K562 (cell line): ENCODE results near the gene GRAMD1B. TPM values are rescaled to one million over a fixed set of nuclear protein-coding genes. Genes with fewer than 3 reads are reported as not detected.

Experiments used
- ATAC-seq: fragments of 200-7000 bp; cut with Tn5 transposase; 3 replicates; pipeline ENCODE4 v1.9.1; 2020; ENCODE audit warnings: moderate library complexity
- BruUV-seq: library from RNA; stranded (reverse); fragments of 400-500 nt; replicated peaks from 2 replicates; lab custom pipeline; 2021; lab: Mats Ljungman, UMichigan
- CTCF ChIA-PET: fragments of 300-600 bp; formaldehyde crosslinking; extraction: SDS; loops from one replicate; lab custom pipeline; 2021; ENCODE audit warnings: low intra/inter-chr PET ratio; lab: Yijun Ruan, JAX
- POLR2A ChIA-PET: fragments of 300-600, 350-650 bp; sonication (Branson Sonifier 250); formaldehyde crosslinking; extraction: SDS; loops from one replicate; lab custom pipeline; 2021; ENCODE audit warnings: antibody characterized with exemption, inconsistent platforms; lab: Yijun Ruan, JAX
- DNase-seq, 4 experiments: peaks; one replicate each; pipeline versions ENCODE4 v3.0.0 to v3.0.0-alpha.2; 2011 to 2018; ENCODE audit warnings: low spot score in 3 of 4, mixed read lengths in 3 of 4; ENCODE audit errors: extremely low read depth in 1 of 4
- FAIRE-seq: peaks from 2 replicates; lab custom pipeline; 2011; peaks lifted over from hg19 to GRCh38; lab: Jason Lieb, UNC
- H2AFZ ChIP-seq: 2 replicates; pipeline ENCODE4 v1.6.0; 2011; ENCODE audit warnings: low read depth, low read length, control low read depth, inconsistent platforms
- H3K27ac ChIP-seq: fragments of 200-600 bp; 3 replicates; pipeline ENCODE4 v1.8.0; 2011; ENCODE audit warnings: low read depth, mild to moderate bottlenecking, control low read depth, inconsistent platforms, low read length, moderate library complexity, mixed read lengths; ENCODE audit errors: extremely low read depth
- H3K27me3 ChIP-seq, 2 experiments: fragments of 300-600 bp in 1 of 2; 2 replicates in 1 of 2; 3 replicates in 1 of 2; pipeline versions ENCODE4 v1.6.0 to v1.8.0; 2011; ENCODE audit warnings: inconsistent platforms in 2 of 2, low read length in 2 of 2, mild to moderate bottlenecking in 1 of 2, mixed read lengths in 1 of 2, moderate library complexity in 1 of 2; ENCODE audit not compliant: control insufficient read depth in 2 of 2, insufficient read depth in 2 of 2
- H3K36me3 ChIP-seq: fragments of 300-600 bp; 3 replicates; pipeline ENCODE4 v1.8.0; 2011; ENCODE audit warnings: mild to moderate bottlenecking, low read length, inconsistent platforms; ENCODE audit not compliant: control insufficient read depth, insufficient read depth
- H3K4me1 ChIP-seq, 2 experiments: fragments of 200-600 bp in 1 of 2; replicated peaks in 1 of 2; 2 replicates in 1 of 2; 3 replicates in 1 of 2; pipeline versions ENCODE4 v1.5.1 to v1.8.0; 2011; ENCODE audit warnings: inconsistent platforms in 2 of 2, low read length in 2 of 2, mild to moderate bottlenecking in 1 of 2, mixed read lengths in 1 of 2, moderate library complexity in 1 of 2; ENCODE audit not compliant: control insufficient read depth in 2 of 2, insufficient read depth in 2 of 2
- H3K4me2 ChIP-seq: 2 replicates; pipeline ENCODE4 v1.6.1; 2011; ENCODE audit warnings: low read length, control low read depth, inconsistent platforms, mixed read lengths; ENCODE audit not compliant: insufficient read depth
- H3K4me3 ChIP-seq: fragments of 200-600 bp; sonication (generic), shearing (Covaris generic); 2 replicates; pipeline ENCODE4 v1.5.1; 2016; ENCODE audit warnings: control low read depth, inconsistent platforms
- H3K79me2 ChIP-seq: fragments of 200-600 bp; 3 replicates; pipeline ENCODE4 v1.8.0; 2011; ENCODE audit warnings: low read length, inconsistent platforms; ENCODE audit not compliant: control insufficient read depth, insufficient read depth
- H3K9ac ChIP-seq, 2 experiments: 2 replicates each; pipeline versions ENCODE4 v1.6.0 to v1.6.1; 2011; ENCODE audit warnings: low read depth in 2 of 2, low read length in 2 of 2, control low read depth in 1 of 2, inconsistent platforms in 1 of 2, mild to moderate bottlenecking in 1 of 2, mixed read lengths in 1 of 2; ENCODE audit not compliant: insufficient read depth in 1 of 2
- H3K9me1 ChIP-seq: one replicate; pipeline ENCODE4 v1.6.0; 2011; ENCODE audit warnings: inconsistent platforms, mild to moderate bottlenecking, low read length, moderate library complexity; ENCODE audit not compliant: control insufficient read depth, insufficient read depth
- H3K9me3 ChIP-seq: replicated peaks from 2 replicates; pipeline ENCODE4 v1.5.1; 2011; ENCODE audit warnings: low read depth, low read length, inconsistent platforms; ENCODE audit not compliant: control insufficient read depth, insufficient read depth
- H4K20me1 ChIP-seq: replicated peaks from 2 replicates; pipeline ENCODE4 v1.6.1; 2011; ENCODE audit warnings: low read length, inconsistent platforms, mixed read lengths; ENCODE audit not compliant: control insufficient read depth, insufficient read depth
- HDAC3 ChIP-seq: fragments of 450-650 bp; IDR thresholded peaks from 2 replicates; pipeline ENCODE4 v1.6.1; 2018; ENCODE audit warnings: borderline replicate concordance, mild to moderate bottlenecking, moderate library complexity; ENCODE audit not compliant: partially characterized antibody
- NCOA1 ChIP-seq: fragments of 450-650 bp; IDR thresholded peaks from 2 replicates; pipeline ENCODE4 v1.6.1; 2016; ENCODE audit warnings: low read depth
- UBTF ChIP-seq, 2 experiments: IDR thresholded peaks; 2 replicates each; pipeline ENCODE4 v1.6.1; 2012; ENCODE audit warnings: improper control_type of control experiment in 2 of 2, low read depth in 2 of 2, low read length in 2 of 2, borderline replicate concordance in 1 of 2
- ZKSCAN1 ChIP-seq: fragments of 150-350 bp; IDR thresholded peaks from 2 replicates; pipeline ENCODE4 v1.6.1; 2016; ENCODE audit warnings: low read depth, low read length
- ZNF124 ChIP-seq: sonication (generic); formaldehyde crosslinking; IDR thresholded peaks from 2 replicates; pipeline ENCODE4 v1.8.1; 2022; ENCODE audit warnings: missing genetic modification reagents
- ZNF324 ChIP-seq: fragments of 250-450 bp; sonication (Bioruptor Pico); IDR thresholded peaks from 2 replicates; pipeline ENCODE4 v1.4.0; 2020; ENCODE audit warnings: mild to moderate bottlenecking
- ZNF778 ChIP-seq: fragments of 450-650 bp; formaldehyde crosslinking; IDR thresholded peaks from 2 replicates; pipeline ENCODE4 v1.4.0; 2020; ENCODE audit warnings: mild to moderate bottlenecking, moderate library complexity
- WGBS: fragments of 100-300 bp; shearing (Covaris generic); methylation state at CpG from one replicate; pipeline ENCODE4 v1.1.6; 2016; ENCODE audit warnings: low coverage, mixed read lengths; ENCODE audit not compliant: insufficient coverage; ENCODE audit errors: missing lambda C conversion rate; 5-methylcytosine and 5-hydroxymethylcytosine counted together
- in situ Hi-C: fragments of 300-500 bp; cut with MboI; formaldehyde crosslinking; loops from 4 replicates; pipeline ENCODE4 v1.15.0; 2018; ENCODE audit warnings: inconsistent platforms, mixed read lengths
- intact Hi-C: fragments of 100-400 bp; cut with micrococcal nuclease; formaldehyde crosslinking; loops from 2 replicates; pipeline ENCODE4 v1.14.2; 2022
- polyA plus RNA-seq, 8 experiments: library from polyadenylated mRNA; depleted of rRNA in 4 of 8; stranded (reverse) in 5 of 8; unstranded in 3 of 8; fragments of >200 nt; fragmentation: Nextera tagmentation in 2 of 8; fragmentation: Illumina TruSeq in 1 of 8; extraction: Ambion mirVana in 2 of 8; extraction: Trizol in 1 of 8; gene quantifications; 2 replicates each; pipeline versions ENCODE4 v1.2.1 to v1.2.3, GENCODE V29; 2011 to 2014; ENCODE audit warnings: inconsistent platforms in 1 of 8, missing spikeins in 1 of 8
- total RNA-seq, 7 experiments: library from RNA; depleted of rRNA in 6 of 7; stranded (reverse); fragments of >200 nt in 6 of 7; fragmentation: Illumina TruSeq in 2 of 7; extraction: Trizol in 2 of 7; gene quantifications; 2 replicates each; pipeline versions ENCODE4 v1.2.1 to v1.2.3, GENCODE V29; 2011 to 2021; ENCODE audit warnings: low replicate concordance in 1 of 7
- TF ChIP-seq, protein P1 (sequence below): sonication (generic); formaldehyde crosslinking; IDR thresholded peaks from 2 replicates; pipeline ENCODE4 v1.8.1; 2023; ENCODE audit warnings: missing genetic modification reagents, mild to moderate bottlenecking, borderline replicate concordance

GRAMD1B gene
- total and polyA plus RNA-seq, 9 of the 15 experiments (the other 6 are each of a cell fraction or from before 2014, with no cell fraction given): 0.31 TPM; not detected in 8

- no peak for TF ChIP-seq ZKSCAN1
- TF ChIP-seq ZNF778 (CRISPR knock-in tag): no peak
- no peak for TF ChIP-seq ZNF324
- TF ChIP-seq, all 486 proteins: peak for 0
- no peak overlapping the region for H3K4me3 ChIP-seq
- no peaks in the 10 kb centered on the region for H3K9me1 ChIP-seq
- H3K9me3 ChIP-seq: no peaks in the 10 kb centered on the region
- H3K4me1 ChIP-seq: no peaks in the 10 kb centered on the region
- ATAC-seq (no peak), DNase-seq (no peak), FAIRE-seq (no peak)
- ChIA-PET CTCF (no interaction called here), POLR2A (no interaction called here)
- H4K20me1 ChIP-seq: no peaks in the 10 kb centered on the region; the same call in 1 of the 2 replicates
- no peaks in the 10 kb centered on the region for H3K36me3 ChIP-seq
- H3K27ac ChIP-seq: no peak overlapping the region
- H2AFZ ChIP-seq: no peak overlapping the region
- no TSS peak for BruUV-seq
- intact Hi-C loops (no loop called here), in situ Hi-C loops (loop anchor here (25.0 kb wide), 1 partner anchor 370 kb away; no protein-coding TSS in a partner anchor)
- peaks cover 0 to 9% of the 10 kb centered on the region in 2 experiments; a peak in 2 of 5 replicates for H3K27me3 ChIP-seq
- no peak overlapping the region for H3K9ac ChIP-seq
- H3K79me2 ChIP-seq: no peaks in the 10 kb centered on the region
- WGBS: 2% methylated on average over 6 of the region's 6 CpGs
- no peak overlapping the region for H3K4me2 ChIP-seq
Observed at GRCh38 chr11:123482218-123482617, 52.1 kb downstream of the GRAMD1B start.

GRCh38 chr11:123483058-123483457 lies 53.0 kb downstream of the GRAMD1B start:
- intact Hi-C loops (no loop called here), in situ Hi-C loops (loop anchor here (25.0 kb wide), 1 partner anchor 371 kb away; no protein-coding TSS in a partner anchor)
- BruUV-seq: no TSS peak
- Histone ChIP-seq H3K4me2 (no peak overlapping the region), H3K36me3 (no peaks in the 10 kb centered on the region), H2AFZ (no peak overlapping the region), H3K4me3 (no peak overlapping the region), H3K27me3 (peaks cover 0 to 9% of the 10 kb centered on the region in 2 experiments; a peak in 2 of 5 replicates), H3K4me1 (no peaks in the 10 kb centered on the region), H3K9ac (no peak overlapping the region), H3K27ac (no peak overlapping the region), H4K20me1 (no peaks in the 10 kb centered on the region; the same call in 1 of the 2 replicates), H3K9me1 (no peaks in the 10 kb centered on the region), H3K9me3 (no peaks in the 10 kb centered on the region), H3K79me2 (no peaks in the 10 kb centered on the region)
- WGBS: 0% methylated on average over 7 of the region's 8 CpGs
- FAIRE-seq: no peak
- no peak for ATAC-seq
- POLR2A ChIA-PET: interaction anchor here (0.6 kb wide), 1 partner anchor 417 kb away, joined by 3 read pairs; no protein-coding TSS in a partner anchor
- DNase-seq: no peak
- CTCF ChIA-PET: no interaction called here
- TF ChIP-seq HDAC3 (no peak), ZNF778 (CRISPR knock-in tag) (no peak), NCOA1 (no peak), ZNF124 (CRISPR knock-in tag) (no peak), UBTF (IDR thresholded peaks at IDR 0.05; ENCODE audit: borderline replicate concordance in 1 of 2, low read depth in 2 of 2, low read length in 2 of 2) (no peak)
- TF ChIP-seq, protein P1, sequence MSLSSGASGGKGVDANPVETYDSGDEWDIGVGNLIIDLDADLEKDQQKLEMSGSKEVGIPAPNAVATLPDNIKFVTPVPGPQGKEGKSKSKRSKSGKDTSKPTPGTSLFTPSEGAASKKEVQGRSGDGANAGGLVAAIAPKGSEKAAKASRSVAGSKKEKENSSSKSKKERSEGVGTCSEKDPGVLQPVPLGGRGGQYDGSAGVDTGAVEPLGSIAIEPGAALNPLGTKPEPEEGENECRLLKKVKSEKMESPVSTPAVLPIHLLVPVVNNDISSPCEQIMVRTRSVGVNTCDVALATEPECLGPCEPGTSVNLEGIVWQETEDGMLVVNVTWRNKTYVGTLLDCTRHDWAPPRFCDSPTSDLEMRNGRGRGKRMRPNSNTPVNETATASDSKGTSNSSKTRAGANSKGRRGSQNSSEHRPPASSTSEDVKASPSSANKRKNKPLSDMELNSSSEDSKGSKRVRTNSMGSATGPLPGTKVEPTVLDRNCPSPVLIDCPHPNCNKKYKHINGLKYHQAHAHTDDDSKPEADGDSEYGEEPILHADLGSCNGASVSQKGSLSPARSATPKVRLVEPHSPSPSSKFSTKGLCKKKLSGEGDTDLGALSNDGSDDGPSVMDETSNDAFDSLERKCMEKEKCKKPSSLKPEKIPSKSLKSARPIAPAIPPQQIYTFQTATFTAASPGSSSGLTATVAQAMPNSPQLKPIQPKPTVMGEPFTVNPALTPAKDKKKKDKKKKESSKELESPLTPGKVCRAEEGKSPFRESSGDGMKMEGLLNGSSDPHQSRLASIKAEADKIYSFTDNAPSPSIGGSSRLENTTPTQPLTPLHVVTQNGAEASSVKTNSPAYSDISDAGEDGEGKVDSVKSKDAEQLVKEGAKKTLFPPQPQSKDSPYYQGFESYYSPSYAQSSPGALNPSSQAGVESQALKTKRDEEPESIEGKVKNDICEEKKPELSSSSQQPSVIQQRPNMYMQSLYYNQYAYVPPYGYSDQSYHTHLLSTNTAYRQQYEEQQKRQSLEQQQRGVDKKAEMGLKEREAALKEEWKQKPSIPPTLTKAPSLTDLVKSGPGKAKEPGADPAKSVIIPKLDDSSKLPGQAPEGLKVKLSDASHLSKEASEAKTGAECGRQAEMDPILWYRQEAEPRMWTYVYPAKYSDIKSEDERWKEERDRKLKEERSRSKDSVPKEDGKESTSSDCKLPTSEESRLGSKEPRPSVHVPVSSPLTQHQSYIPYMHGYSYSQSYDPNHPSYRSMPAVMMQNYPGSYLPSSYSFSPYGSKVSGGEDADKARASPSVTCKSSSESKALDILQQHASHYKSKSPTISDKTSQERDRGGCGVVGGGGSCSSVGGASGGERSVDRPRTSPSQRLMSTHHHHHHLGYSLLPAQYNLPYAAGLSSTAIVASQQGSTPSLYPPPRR: no peak
